Measurements from ENCODE around the gene GDA. TPM values are rescaled to one million over a fixed set of nuclear protein-coding genes. Genes with fewer than 3 reads are reported as not detected.

Gene GDA
- total and polyA plus RNA-seq, 2 of the 8 experiments (the other 6 are each of a cell fraction or from before 2014, with no cell fraction given): 0.35 to 3.0 TPM

DNA sequence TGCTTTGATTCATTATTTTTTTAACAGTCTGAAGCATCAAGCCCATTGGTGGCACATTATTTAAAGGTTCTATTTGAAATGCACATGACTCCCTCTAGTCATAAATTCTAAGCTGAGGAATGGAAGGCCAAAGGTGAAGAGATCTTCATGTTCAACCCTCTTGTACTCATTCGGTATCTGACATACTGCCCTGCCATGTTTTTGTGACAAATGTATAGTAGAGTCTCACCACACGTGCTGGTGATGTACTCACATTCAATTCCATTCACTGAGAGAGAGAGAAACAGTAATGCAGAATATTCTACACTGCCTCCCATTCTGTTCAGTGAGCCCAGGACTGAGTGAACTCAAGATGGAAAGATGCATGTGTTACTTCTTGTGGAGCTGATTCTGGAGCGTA, 98.3 kb downstream of the GDA start (continued):
- TF ChIP-seq, protein P1, sequence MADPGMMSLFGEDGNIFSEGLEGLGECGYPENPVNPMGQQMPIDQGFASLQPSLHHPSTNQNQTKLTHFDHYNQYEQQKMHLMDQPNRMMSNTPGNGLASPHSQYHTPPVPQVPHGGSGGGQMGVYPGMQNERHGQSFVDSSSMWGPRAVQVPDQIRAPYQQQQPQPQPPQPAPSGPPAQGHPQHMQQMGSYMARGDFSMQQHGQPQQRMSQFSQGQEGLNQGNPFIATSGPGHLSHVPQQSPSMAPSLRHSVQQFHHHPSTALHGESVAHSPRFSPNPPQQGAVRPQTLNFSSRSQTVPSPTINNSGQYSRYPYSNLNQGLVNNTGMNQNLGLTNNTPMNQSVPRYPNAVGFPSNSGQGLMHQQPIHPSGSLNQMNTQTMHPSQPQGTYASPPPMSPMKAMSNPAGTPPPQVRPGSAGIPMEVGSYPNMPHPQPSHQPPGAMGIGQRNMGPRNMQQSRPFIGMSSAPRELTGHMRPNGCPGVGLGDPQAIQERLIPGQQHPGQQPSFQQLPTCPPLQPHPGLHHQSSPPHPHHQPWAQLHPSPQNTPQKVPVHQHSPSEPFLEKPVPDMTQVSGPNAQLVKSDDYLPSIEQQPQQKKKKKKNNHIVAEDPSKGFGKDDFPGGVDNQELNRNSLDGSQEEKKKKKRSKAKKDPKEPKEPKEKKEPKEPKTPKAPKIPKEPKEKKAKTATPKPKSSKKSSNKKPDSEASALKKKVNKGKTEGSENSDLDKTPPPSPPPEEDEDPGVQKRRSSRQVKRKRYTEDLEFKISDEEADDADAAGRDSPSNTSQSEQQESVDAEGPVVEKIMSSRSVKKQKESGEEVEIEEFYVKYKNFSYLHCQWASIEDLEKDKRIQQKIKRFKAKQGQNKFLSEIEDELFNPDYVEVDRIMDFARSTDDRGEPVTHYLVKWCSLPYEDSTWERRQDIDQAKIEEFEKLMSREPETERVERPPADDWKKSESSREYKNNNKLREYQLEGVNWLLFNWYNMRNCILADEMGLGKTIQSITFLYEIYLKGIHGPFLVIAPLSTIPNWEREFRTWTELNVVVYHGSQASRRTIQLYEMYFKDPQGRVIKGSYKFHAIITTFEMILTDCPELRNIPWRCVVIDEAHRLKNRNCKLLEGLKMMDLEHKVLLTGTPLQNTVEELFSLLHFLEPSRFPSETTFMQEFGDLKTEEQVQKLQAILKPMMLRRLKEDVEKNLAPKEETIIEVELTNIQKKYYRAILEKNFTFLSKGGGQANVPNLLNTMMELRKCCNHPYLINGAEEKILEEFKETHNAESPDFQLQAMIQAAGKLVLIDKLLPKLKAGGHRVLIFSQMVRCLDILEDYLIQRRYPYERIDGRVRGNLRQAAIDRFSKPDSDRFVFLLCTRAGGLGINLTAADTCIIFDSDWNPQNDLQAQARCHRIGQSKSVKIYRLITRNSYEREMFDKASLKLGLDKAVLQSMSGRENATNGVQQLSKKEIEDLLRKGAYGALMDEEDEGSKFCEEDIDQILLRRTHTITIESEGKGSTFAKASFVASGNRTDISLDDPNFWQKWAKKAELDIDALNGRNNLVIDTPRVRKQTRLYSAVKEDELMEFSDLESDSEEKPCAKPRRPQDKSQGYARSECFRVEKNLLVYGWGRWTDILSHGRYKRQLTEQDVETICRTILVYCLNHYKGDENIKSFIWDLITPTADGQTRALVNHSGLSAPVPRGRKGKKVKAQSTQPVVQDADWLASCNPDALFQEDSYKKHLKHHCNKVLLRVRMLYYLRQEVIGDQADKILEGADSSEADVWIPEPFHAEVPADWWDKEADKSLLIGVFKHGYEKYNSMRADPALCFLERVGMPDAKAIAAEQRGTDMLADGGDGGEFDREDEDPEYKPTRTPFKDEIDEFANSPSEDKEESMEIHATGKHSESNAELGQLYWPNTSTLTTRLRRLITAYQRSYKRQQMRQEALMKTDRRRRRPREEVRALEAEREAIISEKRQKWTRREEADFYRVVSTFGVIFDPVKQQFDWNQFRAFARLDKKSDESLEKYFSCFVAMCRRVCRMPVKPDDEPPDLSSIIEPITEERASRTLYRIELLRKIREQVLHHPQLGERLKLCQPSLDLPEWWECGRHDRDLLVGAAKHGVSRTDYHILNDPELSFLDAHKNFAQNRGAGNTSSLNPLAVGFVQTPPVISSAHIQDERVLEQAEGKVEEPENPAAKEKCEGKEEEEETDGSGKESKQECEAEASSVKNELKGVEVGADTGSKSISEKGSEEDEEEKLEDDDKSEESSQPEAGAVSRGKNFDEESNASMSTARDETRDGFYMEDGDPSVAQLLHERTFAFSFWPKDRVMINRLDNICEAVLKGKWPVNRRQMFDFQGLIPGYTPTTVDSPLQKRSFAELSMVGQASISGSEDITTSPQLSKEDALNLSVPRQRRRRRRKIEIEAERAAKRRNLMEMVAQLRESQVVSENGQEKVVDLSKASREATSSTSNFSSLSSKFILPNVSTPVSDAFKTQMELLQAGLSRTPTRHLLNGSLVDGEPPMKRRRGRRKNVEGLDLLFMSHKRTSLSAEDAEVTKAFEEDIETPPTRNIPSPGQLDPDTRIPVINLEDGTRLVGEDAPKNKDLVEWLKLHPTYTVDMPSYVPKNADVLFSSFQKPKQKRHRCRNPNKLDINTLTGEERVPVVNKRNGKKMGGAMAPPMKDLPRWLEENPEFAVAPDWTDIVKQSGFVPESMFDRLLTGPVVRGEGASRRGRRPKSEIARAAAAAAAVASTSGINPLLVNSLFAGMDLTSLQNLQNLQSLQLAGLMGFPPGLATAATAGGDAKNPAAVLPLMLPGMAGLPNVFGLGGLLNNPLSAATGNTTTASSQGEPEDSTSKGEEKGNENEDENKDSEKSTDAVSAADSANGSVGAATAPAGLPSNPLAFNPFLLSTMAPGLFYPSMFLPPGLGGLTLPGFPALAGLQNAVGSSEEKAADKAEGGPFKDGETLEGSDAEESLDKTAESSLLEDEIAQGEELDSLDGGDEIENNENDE (IDR thresholded peaks at IDR 0.05; ENCODE audit: insufficient replicate concordance, low read length): no peak
